HG03135 (cell line): ENCODE results near the gene SLC25A48.

Source experiments
- ATAC-seq: cut with Tn5 transposase; IDR thresholded peaks from one replicate; pipeline ENCODE4 v1.9.1; 2021; ENCODE audit warnings: mild to moderate bottlenecking, moderate library complexity; ENCODE audit not compliant: unreplicated experiment

The SLC25A48 gene

GRCh38 chr5:135834639-135835529, at the start of gene SLC25A48:
SLC25A48 (plus strand) TSS chr5:135834663; CDS start chr5:135834848, 185 bp downstream.
- ATAC-seq = no peak

DNA sequence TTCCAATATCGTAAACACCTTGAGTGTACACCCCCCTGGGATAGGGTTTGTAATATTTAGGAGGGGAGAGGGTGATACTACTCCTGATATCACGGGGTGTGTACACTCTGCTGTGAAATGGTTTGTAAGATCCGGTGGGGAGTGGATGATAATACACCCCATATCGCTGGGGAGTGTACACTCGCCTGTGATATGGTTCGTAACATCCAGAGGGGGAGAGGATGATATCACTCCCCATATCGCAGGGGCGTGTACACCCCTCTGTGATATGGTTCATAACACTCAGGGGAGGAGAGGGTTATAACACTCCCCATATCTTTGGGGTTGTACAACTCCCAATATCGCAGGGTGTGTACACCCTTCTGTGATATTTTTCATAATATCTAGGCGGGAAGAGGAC, 33.8 kb upstream of the SLC25A48 start:
- no peak for ATAC-seq

GRCh38 chr5:135810188-135810943, 24.1 kb upstream of the SLC25A48 start:
- ATAC-seq = no peak

DNA sequence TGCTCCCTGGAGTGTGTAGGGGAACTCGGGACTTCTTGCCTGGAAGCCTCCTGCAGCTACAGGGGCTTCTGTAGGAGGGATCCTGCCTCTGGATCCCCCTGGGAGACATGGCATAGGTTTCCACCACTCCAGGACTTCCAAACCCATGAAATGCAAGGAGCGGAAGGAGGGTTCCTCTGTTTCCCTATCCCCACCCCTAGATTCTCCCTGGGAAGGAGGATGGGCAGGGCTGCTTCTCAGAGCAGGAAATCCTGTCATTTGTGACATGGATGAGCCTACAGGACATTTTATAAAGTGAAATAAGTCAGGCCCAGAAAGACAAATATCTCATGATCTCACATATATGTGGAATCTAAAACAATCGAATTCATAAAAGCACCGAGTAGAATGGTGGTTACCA, 23.5 kb upstream of the SLC25A48 start:
- no peak for ATAC-seq

DNA sequence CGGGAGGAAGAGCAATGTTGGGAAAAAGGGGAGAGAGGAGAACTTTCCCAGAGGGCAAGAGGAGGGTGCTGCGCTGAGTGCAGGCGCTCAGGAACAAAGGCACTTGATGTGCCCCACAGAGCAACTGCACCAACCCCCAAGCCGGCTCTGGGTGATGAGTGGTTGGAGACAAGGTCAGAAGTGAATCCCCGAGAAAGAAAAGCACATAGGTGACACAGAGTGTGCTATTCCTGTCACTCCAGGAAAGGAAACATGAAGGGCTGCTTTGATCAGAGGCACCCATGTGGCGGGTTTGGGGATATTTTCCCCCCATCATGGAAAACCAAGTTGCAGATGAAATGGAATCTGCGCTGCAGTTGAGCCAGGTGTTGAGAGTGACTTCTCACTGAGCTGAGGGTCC, 20.7 kb upstream of the SLC25A48 start:
- no peak for ATAC-seq

DNA sequence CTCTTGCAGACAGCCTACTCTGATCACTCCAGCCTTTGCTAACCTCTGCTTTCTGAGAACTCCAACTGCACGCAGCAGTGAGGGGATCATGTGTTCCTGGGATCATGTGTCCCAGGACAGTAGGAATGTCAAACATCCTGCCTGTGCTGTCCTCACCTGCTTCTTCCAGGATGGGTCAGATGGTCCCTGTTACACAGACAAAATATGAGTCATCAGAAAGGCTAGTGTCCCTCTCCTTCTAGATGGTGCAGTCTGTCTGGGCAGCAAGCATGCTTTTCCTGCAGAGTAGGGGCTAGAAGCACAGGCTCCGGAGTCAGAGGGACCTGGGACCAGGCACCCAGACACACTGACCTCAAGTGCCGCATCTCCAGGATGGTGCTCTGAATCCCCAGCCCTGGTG, 20.1 kb upstream of the SLC25A48 start:
- ATAC-seq = no peak

DNA sequence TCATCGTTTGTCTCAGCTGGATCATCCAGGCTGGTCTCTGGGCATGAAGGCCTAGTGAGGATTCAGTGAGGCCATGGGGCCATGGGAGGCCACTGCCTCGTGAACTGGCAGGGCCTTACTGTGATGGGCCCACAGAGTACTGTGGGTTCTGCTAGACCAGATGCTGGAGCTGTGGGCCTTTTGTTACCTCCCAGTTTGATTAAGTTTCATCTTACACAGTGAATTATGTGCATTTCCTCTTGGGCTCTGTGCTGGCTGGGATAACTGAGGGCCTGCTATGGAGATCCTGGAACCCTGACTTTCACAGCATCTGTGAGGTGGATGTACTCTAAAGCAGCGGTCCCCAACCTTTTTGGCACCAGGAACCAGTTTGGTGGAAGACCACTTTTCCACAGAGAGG, 19.7 kb upstream of the SLC25A48 start:
- no peak for ATAC-seq

- ATAC-seq = no peak
Observed at GRCh38 chr5:135821061-135821801, 13.2 kb upstream of the SLC25A48 start.

DNA sequence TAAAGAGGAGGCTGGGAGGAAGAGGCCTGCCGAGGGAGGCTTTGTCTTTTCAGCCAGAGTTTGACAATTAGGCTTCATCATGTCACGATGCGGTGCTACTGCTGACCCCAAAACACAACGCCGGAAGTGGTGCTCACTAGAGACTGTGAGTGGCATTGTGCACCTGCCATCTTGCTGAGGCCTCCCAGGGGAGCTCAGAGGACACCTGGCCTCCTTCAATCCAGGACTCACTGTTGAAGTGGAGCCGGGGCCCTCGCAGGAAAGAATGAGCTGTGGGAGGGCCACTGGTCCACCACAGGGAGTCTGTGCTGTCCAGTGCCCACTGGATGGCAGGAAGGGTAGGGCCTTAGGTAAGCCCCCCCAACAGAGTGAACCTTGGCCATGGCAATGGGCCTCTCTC, 12.7 kb upstream of the SLC25A48 start:
- no peak for ATAC-seq

GRCh38 chr5:135822286-135822685, 12.2 kb upstream of the SLC25A48 start:
- no peak for ATAC-seq

GRCh38 chr5:135822959-135823358, 11.5 kb upstream of the SLC25A48 start:
- ATAC-seq = no peak

DNA sequence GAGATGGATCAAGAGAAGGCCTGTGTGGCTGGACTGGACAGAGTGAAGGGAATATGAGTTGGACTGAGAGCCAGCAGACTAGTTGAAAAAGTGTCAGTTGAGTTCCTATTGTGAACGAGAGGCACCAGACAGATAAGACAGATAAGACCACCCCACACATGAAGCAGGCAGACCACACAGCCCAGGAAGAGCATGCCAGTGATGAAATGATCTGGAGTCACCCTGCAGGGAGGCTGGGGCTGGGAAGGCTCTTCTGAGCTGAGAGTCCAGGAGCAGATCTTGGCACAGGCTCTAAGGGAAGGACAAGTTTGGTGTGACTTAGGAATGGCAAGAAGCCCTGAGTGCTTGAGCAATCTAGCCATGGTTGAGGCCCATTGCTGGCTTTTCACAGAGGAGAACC, 10.6 kb upstream of the SLC25A48 start:
- no peak for ATAC-seq

- ATAC-seq = no peak
Observed at GRCh38 chr5:135824541-135825041, 9.9 kb upstream of the SLC25A48 start.

DNA sequence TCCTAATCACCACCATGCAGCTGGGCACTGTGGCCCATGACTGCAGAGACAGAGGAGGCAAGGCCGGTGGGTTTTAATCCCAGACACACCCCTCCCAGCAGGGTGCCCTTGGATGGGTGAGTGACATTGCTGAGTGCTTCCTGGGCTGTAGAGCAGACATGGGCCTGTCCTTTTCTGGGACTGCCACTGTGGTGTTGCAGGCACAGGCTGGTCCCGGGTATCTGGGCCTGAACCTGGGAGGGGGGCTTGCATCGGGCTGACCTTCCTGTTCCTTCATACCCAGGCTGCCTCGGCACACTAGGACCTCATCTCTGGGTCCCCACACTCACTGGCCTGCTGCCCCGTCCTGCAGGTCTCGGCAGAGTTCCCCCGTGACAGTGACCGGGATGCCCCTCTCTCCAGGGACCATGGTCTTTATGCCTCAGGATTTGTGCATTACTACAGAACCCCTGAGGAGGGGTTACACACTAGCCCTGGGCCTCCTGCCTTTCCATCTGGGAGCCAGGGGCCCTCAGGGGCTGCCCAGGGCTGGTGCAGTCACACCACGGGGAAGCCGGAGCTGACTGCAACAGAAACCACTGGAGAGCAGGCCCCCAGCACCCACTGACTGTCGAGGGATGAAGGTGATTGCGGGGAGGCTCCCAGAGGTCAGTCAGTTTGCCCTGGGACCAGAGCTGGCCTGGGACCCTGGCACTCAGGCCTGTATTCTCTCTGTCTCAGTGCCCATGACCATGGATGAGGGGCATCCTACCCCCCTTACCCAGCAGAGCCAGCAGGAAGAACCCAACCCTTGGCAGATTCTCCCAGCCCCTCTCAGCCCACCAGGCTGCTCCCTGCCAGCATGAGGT, 8.9 kb upstream of the SLC25A48 start:
- no peak for ATAC-seq

- ATAC-seq = no peak
Observed at GRCh38 chr5:135826221-135826525, 8.3 kb upstream of the SLC25A48 start.

DNA sequence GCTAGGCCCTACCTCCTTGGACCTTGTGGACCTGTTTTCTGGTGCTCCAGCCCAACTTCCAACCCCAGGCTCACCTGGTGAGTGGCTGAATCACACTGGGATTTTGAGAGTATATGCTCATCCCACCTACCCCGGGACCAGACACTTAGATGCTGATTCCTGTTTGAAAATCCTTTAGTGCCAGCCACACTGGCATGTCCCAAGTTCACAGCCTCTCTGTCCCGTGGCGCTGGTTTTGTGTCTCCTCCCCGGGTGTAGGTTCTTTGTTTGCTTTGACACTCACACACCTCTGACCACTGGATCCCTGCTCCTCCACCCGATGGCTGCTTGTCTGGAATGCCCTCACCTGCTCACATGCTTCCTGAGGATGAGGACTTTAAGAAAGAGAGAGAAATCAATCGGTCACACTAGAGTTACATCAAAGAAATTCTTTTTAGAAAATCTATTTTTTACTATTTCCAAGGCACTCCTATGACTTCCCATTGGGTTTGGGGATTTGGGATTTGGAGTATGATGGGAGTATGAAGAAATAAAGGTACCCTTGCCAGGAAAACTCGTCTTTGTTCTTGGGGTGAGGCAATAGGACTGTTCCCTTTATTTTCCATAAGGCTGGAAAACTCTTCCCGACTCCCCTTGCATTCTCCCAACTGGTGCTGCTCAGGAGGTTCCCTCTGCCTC, 7.3 kb upstream of the SLC25A48 start:
- ATAC-seq = no peak

- no peak for ATAC-seq
Observed at GRCh38 chr5:135827965-135828781, 6.3 kb upstream of the SLC25A48 start.

- ATAC-seq = no peak
Observed at GRCh38 chr5:135828782-135829127, 5.7 kb upstream of the SLC25A48 start.

DNA sequence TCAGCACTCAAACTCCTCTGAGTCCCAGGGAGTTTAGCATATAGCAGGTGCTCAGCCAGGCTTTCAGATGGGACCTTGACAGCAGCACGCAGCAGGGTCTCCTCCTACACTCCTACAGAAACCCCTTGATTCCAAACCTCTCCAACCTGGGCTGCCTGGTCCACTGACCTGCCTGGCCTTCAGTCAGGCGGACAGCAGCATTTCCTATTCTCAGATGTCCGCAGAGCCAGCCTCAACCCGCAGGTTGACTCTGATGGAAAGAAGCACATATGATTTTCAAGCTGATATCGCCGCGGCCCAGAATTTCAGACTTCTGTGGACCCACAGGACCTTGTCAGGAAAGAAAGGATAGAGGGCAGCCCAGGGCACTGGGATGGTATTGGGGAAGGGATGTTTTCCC, 5.3 kb upstream of the SLC25A48 start:
- no peak for ATAC-seq
